Activated naive CD4-positive, alpha-beta T cell (primary cell): ENCODE measurements around the gene LPAR1.

ENCODE experiments used
- DNase-seq, 4 experiments: peaks; one replicate each; lab custom pipeline; 2025; lab: John Stamatoyannopoulos, UW

The LPAR1 gene

GRCh38 chr9:110999379-110999778 lies 38.9 kb downstream of the LPAR1 start:
- DNase-seq = no peak

- DNase-seq = no peak
These were observed 40.4 kb downstream of the LPAR1 start for GRCh38 chr9:110997847-110998246.

GRCh38 chr9:110996436-110997220 lies 41.6 kb downstream of the LPAR1 start:
- DNase-seq = no peak

DNA sequence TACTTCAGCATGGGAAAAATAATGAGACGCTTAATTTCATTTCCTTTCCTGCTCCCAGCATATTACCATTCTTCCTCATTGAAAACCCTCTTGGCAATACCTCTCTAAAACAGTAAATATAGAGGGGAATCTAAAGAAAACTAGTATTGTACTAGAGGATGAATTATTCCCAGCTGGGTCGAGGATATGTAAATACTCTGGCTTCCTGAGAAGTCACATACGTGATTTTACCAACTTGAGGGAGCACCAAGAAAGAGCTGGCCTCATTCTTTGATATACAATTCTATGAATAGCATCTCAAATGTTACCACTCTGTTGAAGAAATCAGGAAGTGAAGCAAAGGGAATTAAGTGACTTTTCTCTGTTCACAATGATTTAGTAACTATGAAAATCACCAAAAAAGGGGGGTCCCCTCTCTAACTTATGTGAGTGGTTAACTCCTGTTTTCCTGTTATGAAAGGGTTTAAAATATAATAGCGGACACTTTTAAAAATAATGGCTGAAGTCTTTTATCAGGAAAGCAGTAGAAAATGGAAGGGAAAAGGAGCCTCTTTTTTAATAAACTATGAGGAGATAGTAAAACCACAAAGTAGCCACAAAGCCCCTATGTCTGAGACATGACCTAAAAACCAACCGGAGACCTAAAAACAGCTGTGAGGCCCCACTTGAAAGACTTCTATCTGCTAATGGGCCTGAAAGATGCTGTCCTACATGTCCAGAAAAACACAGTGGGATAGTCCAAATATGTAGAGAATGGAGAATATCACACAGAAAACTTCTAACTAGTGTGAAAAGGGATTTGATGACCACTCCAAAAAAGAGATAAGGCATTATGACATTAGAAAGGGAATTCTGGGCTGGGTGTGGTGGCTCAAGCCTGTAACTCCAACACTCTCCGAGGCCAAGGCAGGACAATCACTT lies 42.6 kb downstream of the LPAR1 start:
- DNase-seq = no peak

- no peak for DNase-seq
These were observed 43.5 kb downstream of the LPAR1 start for GRCh38 chr9:110994771-110995241.

DNA sequence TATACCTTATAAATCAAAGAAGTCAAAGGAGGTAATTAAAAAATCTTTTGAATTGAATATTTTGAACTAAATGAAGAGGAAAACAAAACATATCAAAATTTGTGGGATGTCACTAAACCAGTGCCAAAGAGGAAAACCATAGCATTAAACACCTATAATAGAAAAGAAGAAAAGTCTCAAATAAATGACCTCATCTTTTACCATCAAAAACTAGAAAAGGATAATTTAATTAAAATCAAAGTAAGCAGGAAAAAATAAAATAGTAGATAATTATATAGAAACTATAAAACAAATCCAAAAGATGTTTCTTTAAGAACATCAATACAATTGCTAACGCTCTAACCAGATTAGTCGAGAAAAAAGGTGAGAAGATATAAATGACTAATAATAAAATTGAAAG lies 47.8 kb downstream of the LPAR1 start:
- DNase-seq = no peak

DNA sequence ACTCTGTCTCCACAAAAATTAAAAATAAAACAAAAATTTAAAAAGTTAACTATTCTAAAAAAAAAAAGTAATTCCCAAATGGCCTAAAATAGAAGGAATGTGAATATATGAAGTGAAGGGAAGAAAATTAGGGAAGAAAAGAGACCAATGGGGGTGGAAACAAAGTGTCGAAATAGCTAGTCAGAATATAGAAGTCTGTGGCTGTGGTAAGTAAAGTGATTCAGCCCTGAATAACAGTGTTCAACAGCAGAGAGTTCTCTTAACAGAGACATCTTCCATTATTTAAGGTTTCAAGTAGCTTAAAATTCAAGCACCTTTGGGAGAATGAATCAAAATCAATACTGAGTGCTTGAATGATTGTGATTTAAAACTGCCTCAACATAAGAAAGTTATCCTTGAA lies 51.7 kb downstream of the LPAR1 start:
- no peak for DNase-seq

GRCh38 chr9:110984890-110985437 lies 53.3 kb downstream of the LPAR1 start:
- DNase-seq = no peak

GRCh38 chr9:110980261-110980660 lies 58.0 kb downstream of the LPAR1 start:
- no peak for DNase-seq

DNA sequence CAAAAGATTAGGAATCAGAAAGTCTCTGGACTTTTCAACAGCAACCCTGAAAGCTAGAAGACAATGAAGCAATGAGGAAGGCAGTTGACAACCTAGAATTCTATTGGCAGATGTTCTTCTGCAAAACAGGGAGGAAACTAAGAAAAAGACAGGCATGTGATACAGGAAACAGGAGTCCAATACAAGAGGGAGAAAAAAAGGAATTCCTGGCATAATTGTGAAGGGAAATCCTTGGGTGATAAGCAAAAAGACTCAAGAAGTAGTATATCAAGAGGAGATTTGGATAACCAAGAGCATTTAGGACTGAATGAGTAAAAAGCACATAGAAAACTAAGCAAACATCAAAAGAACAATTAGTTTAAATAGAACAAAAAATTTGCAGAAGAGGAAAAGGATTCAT lies 58.6 kb downstream of the LPAR1 start:
- no peak for DNase-seq

- DNase-seq = no peak
These were observed 59.8 kb downstream of the LPAR1 start for GRCh38 chr9:110978516-110978915.

DNA sequence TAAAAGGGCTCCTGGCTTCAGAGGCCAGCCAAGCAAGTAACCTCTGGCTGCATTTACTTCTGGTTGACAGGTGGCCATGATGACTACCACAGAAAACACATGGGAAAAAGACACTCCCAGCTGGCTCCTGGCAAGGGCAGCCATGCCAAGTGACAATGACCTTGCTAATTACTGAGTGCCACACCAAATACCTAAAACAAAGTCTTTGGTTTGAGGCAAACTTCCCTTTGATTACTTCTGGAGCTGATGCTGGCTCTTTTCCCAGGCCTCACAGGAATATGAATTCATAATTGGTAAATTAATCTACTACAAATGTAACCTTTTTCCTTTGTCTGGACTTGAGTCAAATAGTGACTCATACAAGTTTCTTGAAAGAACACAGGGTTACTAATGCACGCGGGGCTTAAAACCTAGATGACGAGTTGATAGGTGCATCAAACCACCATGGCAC lies 61.0 kb downstream of the LPAR1 start:
- no peak for DNase-seq

DNA sequence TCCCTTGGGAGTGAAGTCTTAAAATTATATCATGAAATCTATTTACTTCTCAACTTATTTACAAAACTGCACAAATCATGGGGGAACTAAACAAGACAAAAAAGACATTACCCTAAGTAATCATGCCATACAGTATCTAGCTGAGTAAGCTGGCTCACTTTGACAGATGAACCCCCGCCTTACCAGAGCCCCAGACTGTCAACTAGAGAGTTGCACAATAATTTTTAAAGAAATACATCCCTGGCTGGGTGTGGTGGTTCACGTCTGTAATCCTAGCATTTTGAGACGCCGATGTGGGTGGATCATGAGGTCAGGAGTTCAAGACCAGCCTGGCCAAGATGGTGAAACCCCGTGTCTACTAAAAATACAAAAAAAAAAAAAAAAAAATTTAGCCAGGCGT lies 62.3 kb downstream of the LPAR1 start:
- DNase-seq = no peak

- DNase-seq = no peak
These were observed 63.0 kb downstream of the LPAR1 start for GRCh38 chr9:110975278-110975677.

DNA sequence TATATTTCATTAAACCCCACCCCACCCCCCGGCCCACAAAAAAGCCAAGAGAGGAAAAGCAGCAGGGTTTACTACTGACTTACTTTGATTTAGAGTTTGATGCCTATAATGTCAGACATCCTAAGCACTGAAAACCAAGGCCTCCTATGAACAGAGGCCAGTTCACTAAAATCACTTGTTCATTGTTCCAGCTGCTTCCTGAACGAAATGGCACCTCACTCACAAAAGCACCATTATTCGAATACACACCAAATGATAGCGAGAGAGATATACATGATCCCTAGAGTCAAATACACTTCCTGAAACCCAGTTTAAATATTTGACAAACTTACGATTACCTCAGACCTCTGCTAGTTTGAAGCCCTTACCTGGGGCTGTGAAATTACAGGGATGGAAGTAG lies 66.6 kb downstream of the LPAR1 start:
- no peak for DNase-seq

DNA sequence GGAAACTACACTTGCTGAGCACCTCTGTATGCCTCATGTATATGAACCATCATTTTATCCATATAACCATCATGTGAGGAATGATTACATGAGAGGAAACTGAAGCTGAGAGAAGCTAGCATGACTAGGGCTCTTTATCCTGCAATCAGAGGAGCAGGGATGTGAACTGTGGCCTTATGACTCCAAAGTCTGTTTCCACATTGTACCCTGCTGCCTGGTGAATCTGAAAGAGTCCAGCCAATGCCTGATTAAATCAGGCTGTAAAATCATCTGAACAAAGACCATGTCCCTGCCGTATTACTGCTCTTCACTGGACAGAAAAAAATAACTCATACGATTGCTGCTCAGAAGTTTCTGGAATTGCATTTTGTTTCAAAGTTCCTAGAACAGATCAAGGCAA lies 67.0 kb downstream of the LPAR1 start:
- no peak for DNase-seq

GRCh38 chr9:110969971-110970386 lies 68.3 kb downstream of the LPAR1 start:
- DNase-seq = no peak

GRCh38 chr9:110968096-110968495 lies 70.2 kb downstream of the LPAR1 start:
- no peak for DNase-seq

- no peak for DNase-seq
These were observed 71.1 kb downstream of the LPAR1 start for GRCh38 chr9:110967196-110967595.

GRCh38 chr9:110960288-110960687 lies 78.0 kb downstream of the LPAR1 start:
- no peak for DNase-seq

DNA sequence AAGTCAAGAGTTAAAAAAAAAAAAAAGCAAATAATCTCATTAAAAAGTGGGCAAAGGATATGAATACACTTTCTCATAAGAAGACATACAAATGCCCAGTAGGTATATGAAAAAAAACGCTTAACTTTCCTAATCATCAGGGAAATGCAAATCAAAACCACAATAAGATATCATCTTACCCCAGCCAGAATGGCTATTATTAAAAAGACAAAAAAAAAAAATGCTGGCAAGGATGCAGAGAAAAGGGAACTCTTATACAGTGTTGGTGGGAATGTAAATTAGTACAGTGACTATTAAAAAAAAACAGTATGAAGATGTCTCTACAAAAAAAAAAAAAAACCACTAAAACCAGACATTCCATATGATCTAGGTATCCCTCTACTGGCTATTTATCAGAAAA lies 79.4 kb downstream of the LPAR1 start:
- no peak for DNase-seq

DNA sequence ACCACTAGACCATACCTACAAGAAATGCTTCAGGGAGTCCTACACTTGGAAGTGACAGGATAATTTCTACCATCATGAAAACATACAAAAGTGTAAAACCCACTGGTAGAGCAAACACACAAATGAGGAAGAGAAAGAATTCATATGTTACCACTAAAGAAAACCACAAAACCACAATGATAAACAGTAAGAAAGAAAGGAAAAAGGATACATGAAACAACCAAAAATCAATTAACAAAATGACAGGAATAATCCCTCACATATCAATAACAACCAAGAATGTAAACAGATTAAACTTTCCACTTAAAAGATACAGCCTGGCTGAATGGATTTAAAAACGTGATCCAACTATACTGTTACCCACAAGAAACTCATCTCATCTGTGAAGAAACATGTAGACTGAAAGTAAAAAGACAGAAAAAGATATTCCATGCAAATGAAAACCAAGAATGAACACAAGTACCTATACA lies 83.4 kb downstream of the LPAR1 start:
- DNase-seq = no peak

DNA sequence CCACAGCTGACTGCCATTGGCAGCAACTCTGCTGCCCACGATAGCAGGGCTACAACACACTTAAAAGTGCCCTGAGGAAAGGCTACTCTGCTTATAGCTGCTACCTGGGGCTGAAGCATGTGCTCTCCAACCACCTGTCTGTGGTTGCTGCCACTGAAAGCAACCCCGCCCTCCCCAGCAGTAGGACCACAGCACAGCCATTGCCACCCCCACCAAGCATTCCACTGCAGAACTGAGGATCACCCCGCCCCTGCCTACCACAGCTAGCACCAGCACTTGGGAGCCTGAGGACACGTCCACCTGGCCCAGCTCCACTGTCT lies 85.8 kb downstream of the LPAR1 start:
- no peak for DNase-seq
